GM10266 (cell line): Measurements from ENCODE around the gene ENAH.

ENCODE experiments used
- DNase-seq: peaks from one replicate; pipeline ENCODE4 v3.0.0; 2012; ENCODE audit errors: extremely low spot score
- CTCF ChIP-seq: IDR thresholded peaks from 2 replicates; pipeline ENCODE4 v1.5.1; 2012; ENCODE audit warnings: mild to moderate bottlenecking, low read depth; ENCODE audit not compliant: control insufficient read depth, insufficient read depth; ENCODE audit errors: missing control alignments

Gene ENAH

DNA sequence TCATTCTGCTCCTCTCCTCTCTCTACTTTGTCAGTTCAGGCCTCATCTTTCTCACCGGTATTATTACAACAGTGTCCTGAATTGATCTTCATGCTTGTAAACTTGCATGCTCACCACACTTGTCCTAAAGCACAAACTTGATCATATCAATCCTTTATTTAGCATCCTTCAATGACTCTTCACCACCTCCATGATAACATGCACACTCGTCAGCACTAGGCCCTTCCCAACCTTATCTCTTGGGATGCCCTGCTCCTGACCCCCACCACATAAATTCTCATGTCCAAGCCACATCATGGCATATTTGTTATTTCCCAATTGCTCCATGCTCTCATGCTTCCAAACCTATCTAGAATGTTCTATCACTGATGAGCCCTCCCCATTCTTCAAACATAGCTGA lies 103.1 kb downstream of the ENAH start:
- no peak for TF ChIP-seq CTCF
- DNase-seq: no peak

DNA sequence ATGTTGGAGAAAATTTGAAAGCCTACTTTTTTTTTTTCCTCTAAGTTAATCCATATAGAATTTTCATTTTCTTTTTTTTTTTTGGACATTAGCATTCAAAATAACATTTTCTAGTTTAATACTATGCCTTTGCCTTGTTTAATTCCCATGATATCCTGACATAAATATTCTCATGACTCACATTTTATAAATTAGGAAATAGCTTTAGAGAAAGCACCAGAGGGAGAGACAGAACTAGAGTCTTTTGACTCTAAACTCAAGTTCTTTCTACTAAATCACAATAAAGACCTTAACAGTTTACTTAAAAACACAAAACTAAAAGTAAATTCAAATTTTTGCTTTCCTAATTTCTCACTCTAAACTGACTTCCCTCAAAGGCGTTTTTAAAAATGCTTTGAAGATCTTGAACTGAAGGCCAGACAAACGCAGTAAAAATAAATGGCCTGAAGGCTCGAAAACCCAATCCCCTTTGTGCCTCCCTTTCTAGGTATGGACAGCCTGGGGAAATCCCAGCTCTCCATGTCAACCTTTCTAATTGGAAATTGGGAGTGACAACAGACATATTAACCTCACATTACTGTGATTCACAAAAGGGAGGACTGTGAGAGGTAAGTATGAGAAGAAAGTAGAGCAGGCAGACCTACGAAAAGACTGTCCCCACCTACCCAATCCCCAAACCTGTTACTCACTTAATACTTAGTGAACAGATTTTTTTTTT lies 104.6 kb downstream of the ENAH start:
- DNase-seq: no peak
- TF ChIP-seq CTCF: no peak

GRCh38 chr1:225545649-225546048 lies 107.3 kb downstream of the ENAH start:
- TF ChIP-seq CTCF: no peak
- DNase-seq: no peak

- no peak for DNase-seq
- no peak for TF ChIP-seq CTCF
These were observed 108.0 kb downstream of the ENAH start for GRCh38 chr1:225544924-225545323.

DNA sequence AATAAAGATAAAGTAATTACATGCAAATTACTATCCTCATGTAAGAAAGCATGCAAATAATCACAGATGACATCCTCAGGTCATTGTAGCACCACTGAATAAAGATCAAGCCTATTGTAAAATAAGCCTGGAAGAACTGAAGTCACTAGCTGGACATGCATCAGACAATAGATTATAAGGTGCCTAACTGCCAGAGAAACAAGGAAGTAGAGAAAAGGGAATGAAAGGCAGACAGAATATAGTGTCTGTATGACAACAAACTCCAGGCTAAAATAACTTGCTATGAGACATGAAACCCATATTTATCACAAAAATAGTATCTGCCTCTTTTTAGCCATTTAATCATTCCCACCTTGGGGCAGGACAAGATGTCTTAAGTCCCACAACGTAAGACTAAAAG lies 108.7 kb downstream of the ENAH start:
- no peak for DNase-seq
- no peak for TF ChIP-seq CTCF

GRCh38 chr1:225543350-225543749 lies 109.6 kb downstream of the ENAH start:
- no peak for DNase-seq
- no peak for TF ChIP-seq CTCF

- no peak for DNase-seq
- no peak for TF ChIP-seq CTCF
These were observed 111.5 kb downstream of the ENAH start for GRCh38 chr1:225541383-225541782.
